Spleen (tissue), 11 donors: ENCODE measurements around the gene SMARCD2. TPM values are rescaled to one million over a fixed set of nuclear protein-coding genes. Genes with fewer than 3 reads are reported as not detected.

Experiments
- DNase-seq: peaks from one replicate; pipeline ENCODE4 v3.0.0-alpha.2; 2020
- H3K27ac ChIP-seq, 8 donors: fragments of 200-600 bp; sonication (generic) in 7 of 8; 1 replicate in 4 of 8; 2 replicates in 4 of 8; pipeline versions ENCODE4 v1.5.0 to v1.8.0; 2016 to 2021; ENCODE audit warnings: inconsistent platforms in 4 of 8, mild to moderate bottlenecking in 4 of 8, moderate library complexity in 1 of 8
- H3K27me3 ChIP-seq, 7 donors: fragments of 200-600 bp; sonication (generic) in 6 of 7; replicated peaks in 1 of 7; 1 replicate in 4 of 7; 2 replicates in 3 of 7; pipeline versions ENCODE4 v1.5.0 to v1.8.0; 2016 to 2021; ENCODE audit warnings: inconsistent platforms in 3 of 7, mild to moderate bottlenecking in 1 of 7
- H3K36me3 ChIP-seq, 6 donors: fragments of 200-600 bp; sonication (generic) in 5 of 6; 1 replicate in 4 of 6; 2 replicates in 2 of 6; pipeline versions ENCODE4 v1.5.0 to v1.8.0; 2016 to 2021; ENCODE audit warnings: inconsistent platforms in 2 of 6
- H3K4me1 ChIP-seq, 6 donors: fragments of 200-600 bp; sonication (generic) in 5 of 6; 1 replicate in 3 of 6; 2 replicates in 3 of 6; pipeline versions ENCODE4 v1.5.0 to v1.8.0; 2016 to 2021; ENCODE audit warnings: inconsistent platforms in 3 of 6
- H3K4me3 ChIP-seq, 8 donors: fragments of 200-600 bp; sonication (generic) in 7 of 8; 1 replicate in 4 of 8; 2 replicates in 4 of 8; pipeline versions ENCODE4 v1.5.0 to v1.8.0; 2016 to 2021; ENCODE audit warnings: inconsistent platforms in 4 of 8, mild to moderate bottlenecking in 4 of 8, moderate library complexity in 2 of 8
- H3K9me3 ChIP-seq, 8 donors: fragments of 200-600 bp; sonication (generic) in 7 of 8; 1 replicate in 4 of 8; 2 replicates in 4 of 8; pipeline versions ENCODE4 v1.5.0 to v1.8.0; 2016 to 2021; ENCODE audit warnings: inconsistent platforms in 4 of 8
- CTCF ChIP-seq, 11 experiments: fragments of 200-600 bp in 7 of 11; fragments of 450-650 bp in 4 of 11; sonication (generic) in 4 of 11; IDR thresholded peaks in 8 of 11; conservative IDR thresholded peaks in 3 of 11; 1 replicate in 7 of 11; 2 replicates in 4 of 11; pipeline versions ENCODE4 v1.4.0 to v1.8.0; 2016 to 2021; ENCODE audit warnings: antibody characterized with exemption in 11 of 11, inconsistent platforms in 4 of 11, mild to moderate bottlenecking in 1 of 11
- POLR2A ChIP-seq, 3 donors: fragments of 450-650 bp; IDR thresholded peaks; one replicate each; pipeline ENCODE4 v1.5.1; 2017; ENCODE audit warnings: antibody characterized with exemption in 3 of 3, mild to moderate bottlenecking in 1 of 3
- POLR2AphosphoS5 ChIP-seq, 3 donors: sonication (generic); formaldehyde crosslinking; IDR thresholded peaks; one replicate each; pipeline ENCODE4 v1.5.1; 2017; ENCODE audit warnings: antibody characterized with exemption in 3 of 3
- WGBS, 5 donors: extraction: QIAGEN DNeasy Blood & Tissue Kit in 3 of 5; methylation state at CpG; one replicate each; pipeline versions ENCODE4 v1.1.5 to v1.1.7; 2013 to 2018; 5-methylcytosine and 5-hydroxymethylcytosine counted together
- intact Hi-C: fragments of 100-400 bp; cut with DNase I; formaldehyde crosslinking; loops from one replicate; pipeline ENCODE4 v1.15.0; 2023; ENCODE audit warnings: low total_unique reads
- polyA plus RNA-seq, 3 donors: library from polyadenylated mRNA; stranded (reverse); fragments of 200-250 nt; gene quantifications; one replicate each; pipeline ENCODE4 v1.2.1, GENCODE V29; 2013
- total RNA-seq, 7 donors: library from RNA; depleted of rRNA in 3 of 7; stranded (reverse); fragments of >200 nt in 3 of 7; fragmentation: NEBNext Ultra II Directional in 4 of 7; extraction: Animal tissue kit (Norgen Biotek cat#: 25700) in 4 of 7; gene quantifications; one replicate each; pipeline versions ENCODE4 v1.1.0 to v1.2.1, GENCODE V29; 2016 to 2021
- donor health status: healthy with polysubstance abuse.
- donor health status: DM: no; HTN: no; CAD: no; lungs with moderate emphysema.
- donor health status: DM: no; HTN: no; CAD: no.
- donor health status: Bipolar disorder and iron deficiency.
- donor health status: healthy.
- donor health status: DM: no; HTN: no; CAD: no.
- donor health status: DM: yes; HTN: yes; CAD: no.

The SMARCD2 gene
- total and polyA plus RNA-seq, 10 donors: 47.3 to 154 (median 88.6) TPM

GRCh38 chr17:63828936-63829335, 13.5 kb downstream of the SMARCD2 start:
- TF ChIP-seq POLR2A (IDR thresholded peaks at IDR 0.05) (no peak), POLR2AphosphoS5 (IDR thresholded peaks at IDR 0.05) (no peak), CTCF (IDR thresholded peaks at IDR 0.05 in 8 of 11, conservative IDR thresholded peaks at IDR 0.05 in 3 of 11) (no peak)
- Histone ChIP-seq H3K4me1 (peaks cover 25 to 89% (median 53%) of the 10 kb centered on the region in 6 donors), H3K36me3 (peaks cover 2 to 75% (median 66%) of the 10 kb centered on the region in 6 donors), H3K27ac (peak overlapping the region in 4 of 8 donors; percentile 11 to 94 (median 26)), H3K9me3 (no peaks in the 10 kb centered on the region), H3K4me3 (peak overlapping the region in 2 of 8 donors; percentile 86 to 96), H3K27me3 (no peaks in the 10 kb centered on the region)
- DNase-seq: no peak
- WGBS, 5 donors: 90 to 97% (median 96%) methylated on average over 3 of the region's 3 CpGs
- intact Hi-C loops: loop anchor here (10.0 kb wide), 2 partner anchors 54 to 134 kb away; partner anchors contain the start of genes CCDC47 and DDX42

- TF ChIP-seq CTCF (IDR thresholded peaks at IDR 0.05 in 8 of 11, conservative IDR thresholded peaks at IDR 0.05 in 3 of 11) (no peak), POLR2AphosphoS5 (IDR thresholded peaks at IDR 0.05) (no peak), POLR2A (IDR thresholded peaks at IDR 0.05) (no peak)
- Histone ChIP-seq H3K27ac (peak overlapping the region; percentile 88 to 94 (median 94)), H3K27me3 (no peaks in the 10 kb centered on the region), H3K36me3 (peaks cover 0 to 75% (median 66%) of the 10 kb centered on the region in 6 donors), H3K9me3 (no peaks in the 10 kb centered on the region), H3K4me1 (peaks cover 25 to 92% (median 56%) of the 10 kb centered on the region in 6 donors), H3K4me3 (peak overlapping the region; percentile 85 to 98 (median 92))
- DNase-seq: no peak
- intact Hi-C loops: loop anchor here (10.0 kb wide), 2 partner anchors 53 to 133 kb away; partner anchors contain the start of genes CCDC47 and DDX42
- WGBS, 5 donors: 1 to 4% (median 3%) methylated on average over 19 of the region's 19 CpGs
Measured at GRCh38 chr17:63827801-63828221, 14.7 kb downstream of the SMARCD2 start.

GRCh38 chr17:63827002-63827800, 15.3 kb downstream of the SMARCD2 start, which contains the start of the genes FTSJ3 and PSMC5:
Gene FTSJ3, minus strand, starts transcription at chr17:63827663. Its CDS starts 761 bp downstream, at chr17:63826902.
Gene PSMC5, plus strand, starts transcription at chr17:63827431. Its CDS starts 60 bp downstream, at chr17:63827491.
- intact Hi-C loops: loop anchor here (10.0 kb wide), 2 partner anchors 52 to 132 kb away; partner anchors contain the start of genes CCDC47 and DDX42
- H3K36me3 ChIP-seq: peaks cover 0 to 75% (median 66%) of the 10 kb centered on the region in 6 donors
- no peaks in the 10 kb centered on the region for H3K9me3 ChIP-seq
- peak within 1 kb of the TSS; percentile 85 to 98 (median 92) for H3K4me3 ChIP-seq
- TF ChIP-seq POLR2A (IDR thresholded peaks at IDR 0.05) (peak; percentile 20 to 76 (median 54)), POLR2AphosphoS5 (IDR thresholded peaks at IDR 0.05) (peak; percentile 97 to 99 (median 98)), CTCF (IDR thresholded peaks at IDR 0.05 in 8 of 11, conservative IDR thresholded peaks at IDR 0.05 in 3 of 11) (peak in 9 of 11 experiments; percentile 34 to 71 (median 64))
- H3K4me1 ChIP-seq: peaks cover 25 to 92% (median 62%) of the 10 kb centered on the region in 6 donors
- H3K27me3 ChIP-seq: no peaks in the 10 kb centered on the region
- peak; percentile 99 for DNase-seq
- WGBS, 5 donors: 0% methylated on average over 56 to 58 of the region's 58 CpGs
- peak within 1 kb of the TSS; percentile 88 to 94 (median 94) for H3K27ac ChIP-seq
